Hindlimb muscle (tissue), 1 donor: ENCODE results near the gene SNX20. TPM values are rescaled to one million over a fixed set of nuclear protein-coding genes. Genes with fewer than 3 reads are reported as not detected.

Source experiments
- DNase-seq: peaks from one replicate; pipeline ENCODE4 v3.0.0-alpha.2; 2013
- polyA plus RNA-seq: library from polyadenylated mRNA; unstranded; fragments of 120-200 nt; gene quantifications from one replicate; pipeline ENCODE4 v1.2.1, GENCODE V29; 2013; ENCODE audit not compliant: insufficient read length

The SNX20 gene
- polyA plus RNA-seq, 1 donor = 1.7 TPM

GRCh38 chr16:50679676-50680555 lies 1.2 kb downstream of the SNX20 start:
- DNase-seq = no peak

DNA sequence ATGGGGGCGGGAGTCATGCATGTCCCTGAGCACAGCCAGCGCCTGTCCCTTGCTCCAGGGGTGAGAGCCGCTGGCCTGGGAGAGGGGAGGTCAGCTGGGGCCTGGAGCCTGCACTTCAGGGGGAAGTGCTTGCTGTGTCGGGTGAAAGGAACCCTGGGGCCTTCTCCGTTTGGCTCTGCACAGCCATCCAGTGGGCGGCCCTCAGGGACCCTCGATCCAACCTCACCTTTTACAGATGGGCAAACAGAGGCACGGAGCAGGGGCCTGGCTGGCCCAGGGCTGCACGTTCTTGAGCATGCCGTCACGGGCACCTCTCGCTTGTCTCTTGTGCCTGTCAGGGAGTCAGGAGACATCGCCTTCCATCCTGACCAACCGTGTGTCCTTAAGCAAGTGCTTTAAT lies 1.8 kb downstream of the SNX20 start:
- DNase-seq = no peak

DNA sequence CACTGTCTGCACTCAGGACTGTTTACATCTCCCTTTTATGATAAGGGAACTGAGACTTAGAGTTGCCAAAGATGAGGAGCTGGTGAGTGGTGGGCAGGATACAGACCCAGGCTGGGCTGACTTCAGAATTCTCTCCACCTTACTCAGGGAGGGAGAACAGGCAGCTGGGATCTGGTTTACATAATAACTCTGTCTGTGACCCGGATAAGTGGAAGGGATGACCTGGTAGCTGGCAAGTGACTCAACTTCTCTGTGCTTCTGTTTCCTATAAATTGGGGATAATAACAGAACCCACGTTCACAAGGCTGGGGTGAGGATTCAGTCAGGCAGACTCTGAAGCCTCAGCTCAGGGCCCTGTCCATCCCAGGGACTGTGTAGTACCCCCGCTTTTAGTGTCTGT lies 2.6 kb downstream of the SNX20 start:
- no peak for DNase-seq

DNA sequence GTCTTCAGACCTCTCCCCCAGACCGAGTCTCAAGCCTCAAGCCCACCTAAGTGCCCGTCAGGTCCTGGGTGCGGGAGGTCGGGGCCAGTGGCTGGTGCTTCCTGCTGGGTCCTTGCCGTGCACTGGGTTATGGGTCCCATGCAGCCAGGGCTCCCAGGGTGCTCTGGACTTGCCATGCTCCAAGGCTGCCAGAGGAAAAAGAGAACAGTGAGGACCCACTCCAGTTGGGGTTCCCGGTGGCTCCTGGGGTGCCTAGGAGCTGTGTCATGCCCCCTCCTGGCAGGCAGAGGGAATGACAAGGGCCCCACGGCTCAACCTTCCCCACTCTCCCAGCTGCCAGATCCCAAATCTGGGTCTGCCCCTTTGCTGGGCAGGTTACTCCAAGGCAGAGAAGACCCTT lies 3.8 kb downstream of the SNX20 start:
- no peak for DNase-seq

DNA sequence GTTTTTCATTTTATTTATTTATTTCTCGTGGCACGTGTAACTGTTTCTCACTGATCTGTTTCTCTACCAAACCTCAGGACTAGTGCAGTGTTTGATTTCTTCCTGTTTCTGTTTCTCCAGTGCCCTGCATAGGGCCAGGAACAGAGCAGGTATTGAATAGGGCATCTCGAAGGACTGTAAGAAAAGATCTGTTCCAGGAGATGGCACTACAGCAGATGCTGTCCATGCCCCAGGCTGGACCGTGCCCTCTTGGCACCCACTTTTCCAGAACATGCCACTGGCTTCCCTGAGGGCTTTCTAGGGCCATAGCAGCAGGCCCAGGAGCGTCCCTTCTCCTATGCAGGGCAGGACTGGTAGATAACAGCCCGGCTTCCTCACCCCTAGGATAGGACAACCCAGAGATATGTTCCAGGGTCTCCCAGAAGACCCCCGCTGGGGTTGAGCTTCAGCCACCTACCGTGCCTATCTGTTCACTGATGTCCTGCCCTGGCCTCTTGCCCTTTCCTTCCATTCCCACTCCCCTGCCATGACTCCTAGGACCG lies 4.4 kb downstream of the SNX20 start:
- no peak for DNase-seq

DNA sequence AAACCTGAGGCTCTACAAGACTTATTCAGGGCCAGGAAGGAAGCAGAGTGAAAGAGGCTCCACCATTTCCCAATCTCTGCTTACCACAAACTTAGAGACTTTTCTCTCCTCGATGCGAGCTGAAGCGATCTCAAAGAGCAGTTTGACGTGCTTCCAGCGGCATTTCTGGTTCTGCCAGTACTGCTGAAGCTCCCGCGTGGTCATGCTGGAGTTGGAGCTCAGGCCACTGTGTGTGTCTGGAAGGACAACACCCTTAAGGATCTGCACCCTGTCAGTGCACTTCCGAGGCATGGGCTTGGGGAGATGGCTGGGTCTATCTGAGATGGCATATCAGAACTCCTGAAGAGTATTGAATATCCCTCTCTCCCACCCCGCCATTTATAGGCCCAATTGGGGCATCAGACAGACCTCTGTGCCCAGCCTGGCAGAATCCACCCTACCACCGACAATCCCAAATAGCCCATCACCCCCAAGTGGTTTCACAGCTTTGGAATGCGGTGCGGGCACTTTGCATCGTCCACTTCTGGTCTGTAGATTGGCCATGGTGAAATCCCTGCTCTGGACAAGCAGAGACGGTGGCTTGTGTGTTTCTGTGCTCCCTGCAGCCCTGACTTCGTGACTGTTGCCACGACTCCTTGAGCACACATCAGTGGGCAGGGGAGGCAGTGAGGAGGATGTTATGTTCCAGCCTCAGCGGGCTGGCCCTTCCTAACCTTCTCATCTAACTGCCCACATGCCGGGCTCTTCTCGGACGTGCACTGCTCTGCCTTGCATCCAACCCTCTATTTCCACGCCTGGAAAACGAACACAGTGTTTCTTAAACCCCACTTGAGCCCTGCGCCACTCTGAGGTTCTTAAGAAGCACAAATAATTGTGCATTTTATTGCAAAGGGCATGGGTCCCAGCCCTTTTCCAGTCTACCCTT lies 5.2 kb downstream of the SNX20 start:
- DNase-seq = no peak

DNA sequence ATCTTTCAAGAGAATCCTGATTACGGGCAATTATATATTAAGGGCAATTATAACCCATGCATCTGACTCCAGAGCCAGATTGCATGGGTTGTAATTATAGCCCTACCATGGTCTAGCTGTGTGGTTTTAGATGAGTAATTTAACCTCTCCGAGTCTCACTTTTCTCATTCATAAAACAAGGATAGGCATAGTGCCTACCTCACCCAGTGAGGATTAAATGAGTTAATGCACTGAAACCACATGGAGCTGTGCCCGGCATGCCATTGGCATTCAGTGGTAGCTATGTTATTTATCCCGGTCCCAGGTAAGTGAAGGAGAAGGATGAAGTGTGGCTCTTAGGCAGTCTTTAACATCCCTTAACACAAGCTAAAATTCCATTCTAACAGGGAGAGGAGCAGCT lies 6.3 kb downstream of the SNX20 start:
- DNase-seq = no peak

DNA sequence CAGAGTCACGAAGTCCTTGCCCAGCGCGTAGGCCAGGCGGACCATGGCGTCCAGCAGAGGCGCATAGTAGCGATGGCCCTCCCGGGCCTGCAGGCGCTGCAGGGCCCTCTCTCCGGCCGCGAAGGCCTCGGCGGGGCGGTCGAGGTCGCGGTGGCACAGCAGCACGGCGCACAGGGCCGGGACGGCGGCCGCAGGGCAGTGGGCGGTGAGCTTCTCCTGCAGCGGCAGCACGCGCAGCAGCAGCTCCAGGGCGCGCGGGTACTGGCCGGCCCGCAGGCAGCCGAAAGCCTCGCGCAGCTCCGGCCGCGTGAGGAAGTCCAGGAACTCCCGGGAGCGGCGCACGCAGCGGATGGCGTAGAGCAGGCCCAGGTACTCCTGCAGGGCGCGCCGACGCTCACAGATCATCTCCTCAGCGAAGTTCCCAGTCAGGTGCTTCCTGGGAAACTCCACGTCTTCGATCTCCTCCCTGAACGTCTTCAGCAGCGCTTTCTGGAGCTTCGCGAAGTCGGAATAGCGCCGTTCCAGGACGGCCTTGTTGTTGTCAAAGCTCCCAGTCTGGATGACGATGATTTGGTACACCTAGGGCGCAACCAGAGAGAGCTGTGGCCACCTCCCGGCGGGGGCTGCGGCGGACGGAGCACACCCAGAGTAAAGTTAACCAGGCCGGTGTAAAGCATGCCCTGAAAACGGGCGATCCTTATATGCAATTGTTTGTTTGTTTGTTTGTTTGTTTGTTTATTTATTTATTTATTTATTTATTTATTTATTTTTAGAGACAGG lies 7.4 kb downstream of the SNX20 start:
- DNase-seq = no peak

DNA sequence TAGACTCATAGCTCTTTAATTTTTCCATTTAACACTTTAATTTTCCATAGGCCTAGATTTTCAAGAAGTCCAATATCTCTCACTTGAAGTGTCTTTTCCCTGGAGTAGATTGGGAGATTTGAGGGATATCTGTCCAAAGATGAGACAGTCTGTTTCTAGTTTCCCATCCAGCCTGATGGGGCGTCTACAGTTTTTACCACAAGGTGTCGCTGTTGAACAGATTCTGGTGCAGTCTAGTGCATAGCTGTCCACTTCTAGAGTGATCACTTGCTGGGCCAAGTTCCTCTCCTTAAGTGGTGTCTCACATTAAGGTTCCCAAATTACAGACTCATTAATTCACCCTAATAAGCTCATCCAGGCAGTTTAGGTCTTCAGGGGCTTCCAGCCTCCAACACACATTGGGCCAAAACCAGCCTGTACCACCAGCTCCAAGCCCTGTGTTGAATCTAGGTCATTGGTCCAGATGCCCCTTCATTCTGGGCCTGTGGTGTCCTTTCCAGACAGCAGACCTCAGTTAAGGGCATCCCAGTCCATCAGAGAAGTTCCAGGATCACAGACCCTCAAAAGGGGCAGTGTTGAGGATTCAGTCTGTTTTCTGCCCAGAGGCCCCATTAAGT lies 9.4 kb downstream of the SNX20 start:
- DNase-seq = no peak

- DNase-seq = no peak
These were observed 10.6 kb downstream of the SNX20 start for GRCh38 chr16:50670476-50670875.

- DNase-seq = no peak
These were observed 11.4 kb downstream of the SNX20 start for GRCh38 chr16:50669741-50670140.

DNA sequence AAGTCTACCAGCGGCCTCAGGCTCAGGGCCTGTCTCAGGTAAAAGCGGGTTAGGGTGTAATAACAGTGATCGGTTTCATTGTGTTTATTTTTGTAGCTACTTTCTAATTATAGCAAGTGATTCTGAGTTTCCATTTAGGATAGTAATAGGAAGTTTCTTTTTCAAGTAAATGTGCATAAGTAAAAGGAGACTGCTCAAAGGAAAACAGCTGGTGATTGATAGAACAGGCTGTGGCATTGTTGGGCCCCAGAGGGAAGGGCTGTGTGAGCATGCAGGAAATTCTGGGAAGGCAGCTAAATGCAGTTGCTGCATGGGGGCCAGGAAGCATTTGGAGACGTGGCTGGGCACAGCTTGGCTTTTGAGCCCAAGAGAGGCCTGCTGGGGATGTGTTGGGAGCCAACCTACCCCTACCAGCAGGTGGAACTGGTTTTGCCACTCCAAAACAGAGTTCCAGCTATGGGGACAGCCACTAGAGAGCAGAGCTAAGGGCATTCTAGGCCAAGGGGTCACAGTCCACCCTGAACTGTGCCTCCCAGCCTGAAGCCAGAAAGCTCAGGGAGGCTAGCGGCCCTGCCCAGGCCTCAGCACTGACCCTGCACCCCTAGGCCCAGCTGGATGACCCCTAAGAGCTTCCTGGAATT lies 12.6 kb downstream of the SNX20 start:
- DNase-seq = no peak

DNA sequence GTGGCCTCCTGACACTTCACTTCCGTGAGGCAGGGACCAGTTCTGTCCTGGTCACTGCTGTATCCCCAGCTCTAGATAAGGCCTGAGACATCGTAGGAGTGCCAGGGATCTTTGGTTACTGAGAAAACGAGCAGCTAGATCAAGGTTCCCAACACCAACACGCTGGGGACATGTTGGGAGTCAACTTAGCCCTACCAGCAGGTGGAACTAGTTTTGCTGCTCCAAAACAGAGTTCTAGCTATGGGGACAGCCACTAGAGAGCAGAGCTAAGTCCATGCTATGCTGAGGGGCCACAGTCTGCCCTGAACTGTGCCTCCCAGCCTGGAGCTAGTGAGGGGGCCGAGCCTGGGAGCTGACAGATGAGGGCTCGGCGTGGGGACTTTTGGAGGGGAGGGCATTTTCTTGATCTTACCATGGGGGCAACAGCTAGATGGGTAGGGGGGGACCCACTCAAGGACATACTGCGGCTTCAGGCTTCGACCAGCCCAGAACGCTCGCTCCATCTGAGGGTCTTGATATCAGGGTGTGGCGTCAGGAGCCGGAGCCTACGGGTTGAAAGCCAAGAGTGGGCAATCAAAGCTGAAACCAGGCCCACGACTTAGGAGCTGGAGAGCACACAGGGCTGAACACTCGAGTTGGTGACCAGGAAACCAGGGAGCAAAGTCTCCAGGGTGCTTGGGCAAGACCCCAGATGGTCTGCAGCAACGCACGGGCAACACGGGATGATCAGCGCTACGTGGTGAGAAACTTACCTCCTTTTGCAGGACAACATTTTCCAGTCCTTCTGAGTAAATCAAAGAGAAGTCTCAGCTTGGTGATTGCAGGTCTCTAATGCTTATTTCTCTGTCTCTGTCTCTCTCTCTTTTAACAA lies 13.4 kb downstream of the SNX20 start:
- DNase-seq = no peak

DNA sequence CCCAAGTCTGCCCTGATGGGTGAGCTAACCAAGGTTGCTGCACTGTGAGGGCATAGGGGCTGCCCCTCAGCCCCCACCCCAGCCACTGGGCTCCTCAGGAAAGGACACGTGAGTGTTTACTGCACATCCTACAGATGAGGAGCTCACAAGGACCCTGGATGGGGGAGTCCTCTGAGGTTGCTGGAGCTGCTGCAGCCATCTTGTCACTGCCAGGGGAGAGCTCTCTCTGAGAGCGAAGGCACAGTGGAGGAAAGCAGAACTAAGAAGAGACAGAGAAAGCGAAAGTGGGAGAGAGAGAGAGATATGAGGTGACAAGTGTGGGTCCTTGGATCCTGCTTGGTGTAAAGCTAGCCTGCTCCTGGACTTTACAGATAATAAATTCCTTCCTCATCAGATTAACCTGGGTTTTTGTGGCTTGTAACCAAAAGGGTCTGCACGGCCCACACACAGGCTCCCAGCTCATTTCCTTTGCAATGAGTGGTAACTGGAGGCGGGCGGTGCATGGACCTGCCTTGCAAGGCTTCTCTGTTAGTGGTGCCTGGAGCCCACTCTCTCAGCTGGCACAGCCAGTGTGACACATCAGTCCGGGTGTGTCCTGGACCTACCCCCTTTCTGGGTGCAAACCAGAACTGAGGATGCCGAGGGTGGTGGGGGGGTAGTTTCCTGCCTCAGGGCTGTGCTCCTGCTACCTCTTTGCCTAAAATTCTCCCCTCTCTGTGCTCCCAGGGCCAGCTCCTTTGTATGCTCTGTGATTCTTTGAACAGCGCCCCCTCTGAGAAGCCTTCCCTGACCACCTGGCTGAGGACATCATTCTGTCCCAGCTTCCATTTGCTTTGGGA lies 14.2 kb downstream of the SNX20 start:
- DNase-seq = no peak

GRCh38 chr16:50665128-50665878 lies 15.8 kb downstream of the SNX20 start:
- DNase-seq = peak; percentile 86

DNA sequence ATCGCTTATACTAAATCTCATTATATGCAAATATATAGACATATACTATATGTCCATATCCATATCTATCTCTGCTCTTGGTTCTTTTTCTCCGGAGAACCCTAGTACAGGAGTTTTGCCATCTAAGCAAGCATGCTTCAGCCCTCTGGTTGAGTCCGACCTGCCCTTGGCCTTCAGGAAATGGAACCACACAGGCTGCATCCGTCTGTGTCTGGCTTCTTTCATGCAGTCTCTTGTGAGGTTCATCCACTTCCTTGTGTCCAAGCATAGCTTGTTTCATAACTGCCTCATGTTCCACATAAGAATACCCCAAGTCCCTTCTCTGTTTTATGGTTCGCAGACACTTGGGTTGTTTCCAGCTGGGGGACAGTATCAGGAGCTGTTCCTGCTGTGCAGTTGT lies 16.8 kb downstream of the SNX20 start:
- DNase-seq = no peak

DNA sequence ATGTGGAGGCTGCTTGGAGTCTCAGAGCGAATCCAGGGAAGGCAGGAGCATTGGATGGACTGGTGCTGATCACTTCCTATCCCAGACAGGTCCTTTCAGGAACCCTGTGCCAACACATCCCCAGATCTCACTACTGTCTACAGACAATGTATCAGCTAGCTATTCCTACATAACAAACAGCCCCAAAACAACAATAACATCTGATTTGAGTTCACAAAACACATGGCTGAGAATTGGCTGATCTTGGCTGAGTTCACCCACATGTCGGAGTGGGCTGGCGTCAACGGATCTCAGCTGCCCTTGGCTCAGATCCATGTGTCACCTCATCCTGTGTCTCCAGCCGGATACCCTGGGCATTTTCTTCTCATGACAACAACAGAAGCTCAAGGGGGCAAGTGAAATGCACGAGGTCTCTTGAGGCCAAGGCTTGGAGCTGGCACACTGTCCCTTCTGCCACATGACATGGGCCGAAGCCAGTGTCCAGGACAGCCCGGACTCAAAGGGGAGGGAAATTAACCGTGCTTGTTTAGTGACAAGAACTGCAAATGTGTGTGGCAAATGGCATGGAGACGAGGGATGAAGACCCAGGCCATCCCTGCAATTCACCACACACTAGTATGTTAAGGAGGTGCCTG lies 18.7 kb downstream of the SNX20 start:
- no peak for DNase-seq

DNA sequence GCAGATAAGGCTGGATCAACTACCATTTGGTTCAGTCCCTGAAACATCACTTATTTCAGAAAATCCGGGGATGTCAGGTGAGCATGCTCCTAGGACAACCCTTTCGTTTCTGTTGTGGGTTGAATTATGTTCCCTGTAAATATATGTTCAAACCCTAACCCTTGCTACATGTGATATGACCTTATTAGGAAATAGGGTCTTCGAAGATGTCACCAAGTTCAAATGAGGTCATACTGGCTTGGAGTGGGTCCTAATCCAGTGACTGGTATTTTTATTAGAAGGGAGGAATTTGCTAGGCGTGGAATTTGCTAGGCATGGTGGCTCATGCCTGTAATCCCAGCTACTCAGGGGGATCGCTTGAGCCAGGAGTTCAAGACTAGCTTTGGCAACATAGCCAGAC lies 21.3 kb downstream of the SNX20 start:
- DNase-seq = no peak
